CD4-positive, alpha-beta T cell treated with Interleukin-2 at 100 ng/mL for 4 hours (primary cell): ENCODE data around the gene EXOC3L4.

Source experiments
- DNase-seq: peaks from one replicate; pipeline ENCODE4 v3.0.0-alpha.2; 2020; ENCODE audit warnings: low spot score

The EXOC3L4 gene

DNA sequence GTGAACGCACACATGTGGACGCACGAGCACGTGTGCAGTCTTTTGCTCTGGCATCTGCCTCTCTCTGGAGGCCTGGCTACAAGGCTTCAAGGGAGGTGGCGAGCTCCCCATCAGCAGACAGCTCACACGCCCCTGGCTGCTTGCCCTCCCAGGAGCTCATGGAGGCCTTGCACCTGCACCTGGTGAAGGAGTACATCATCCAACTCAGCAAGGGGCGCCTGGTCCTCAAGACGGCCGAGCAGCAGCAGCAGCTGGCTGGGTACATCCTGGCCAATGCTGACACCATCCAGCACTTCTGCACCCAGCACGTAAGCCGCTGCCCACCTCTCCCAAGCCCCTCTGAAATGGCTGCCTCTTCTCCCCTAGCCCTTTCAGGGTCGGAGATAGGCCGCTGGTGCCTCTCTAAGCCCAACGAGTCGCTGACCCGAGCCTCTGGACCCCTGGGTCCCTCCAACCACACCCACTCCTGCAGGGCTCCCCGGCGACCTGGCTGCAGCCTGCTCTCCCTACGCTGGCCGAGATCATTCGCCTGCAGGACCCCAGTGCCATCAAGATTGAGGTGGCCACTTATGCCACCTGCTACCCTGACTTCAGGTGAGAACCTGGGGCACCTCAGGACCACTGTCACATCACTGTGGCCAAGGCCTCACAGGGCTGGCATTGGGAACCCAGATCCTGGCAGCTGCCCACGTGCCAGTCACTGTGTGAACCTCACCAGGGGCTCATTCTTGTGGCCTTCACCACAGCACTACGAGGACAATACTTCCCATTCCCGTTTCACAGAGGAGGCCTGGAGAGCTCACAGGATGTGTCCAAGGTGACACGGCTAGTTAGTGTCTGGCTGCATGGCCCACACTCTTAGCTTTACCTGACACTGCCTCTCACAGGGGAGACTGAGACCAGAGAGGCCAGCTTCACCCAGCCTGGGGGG, 39.0 kb downstream of the EXOC3L4 start:
- no peak for DNase-seq

DNA sequence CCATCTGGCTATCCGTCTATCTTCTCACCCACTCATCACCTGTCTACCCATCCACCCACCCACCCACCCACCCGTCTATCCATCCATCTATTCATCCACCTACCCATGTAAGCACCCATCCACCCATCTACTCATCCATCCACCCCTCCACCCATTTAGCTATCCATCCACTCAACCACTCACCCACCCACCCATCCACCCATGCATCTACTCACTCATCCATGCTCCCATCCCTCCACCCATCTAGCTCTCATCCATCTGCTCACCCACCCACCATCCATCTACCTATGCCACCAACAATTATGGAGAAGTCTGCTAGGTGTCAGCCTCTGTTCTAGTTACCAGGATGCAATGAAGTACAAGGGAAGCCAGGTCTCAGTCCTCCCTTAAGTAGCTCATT, 39.9 kb downstream of the EXOC3L4 start:
- DNase-seq: no peak

DNA sequence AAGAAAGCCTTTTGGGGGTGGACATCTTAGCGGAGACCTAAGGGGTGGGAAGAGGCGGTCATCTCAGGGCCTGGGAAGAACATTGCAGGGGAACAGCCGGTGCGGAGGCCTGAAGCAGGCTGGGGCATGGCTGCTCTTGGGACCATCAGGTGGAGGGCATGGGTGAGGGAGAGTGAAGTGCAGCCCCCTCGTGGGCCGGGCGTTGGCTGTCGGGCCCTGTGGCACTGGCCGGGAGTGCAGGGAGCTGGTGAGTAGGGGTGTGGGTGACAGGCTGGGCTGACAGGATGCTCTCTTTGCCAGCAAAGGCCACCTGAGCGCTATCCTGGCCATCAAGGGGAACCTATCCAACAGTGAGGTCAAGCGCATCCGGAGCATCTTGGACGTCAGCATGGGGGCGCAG, 40.4 kb downstream of the EXOC3L4 start:
- no peak for DNase-seq

GRCh38 chr14:103135333-103136260, 41.1 kb downstream of the EXOC3L4 start:
- no peak for DNase-seq

- DNase-seq: no peak
These were observed 42.1 kb downstream of the EXOC3L4 start for GRCh38 chr14:103136388-103137271.

- no peak for DNase-seq
These were observed 43.3 kb downstream of the EXOC3L4 start for GRCh38 chr14:103137689-103138300.

- DNase-seq: no peak
These were observed 44.0 kb downstream of the EXOC3L4 start for GRCh38 chr14:103138301-103139131.

- no peak for DNase-seq
These were observed 44.9 kb downstream of the EXOC3L4 start for GRCh38 chr14:103139132-103140025.

GRCh38 chr14:103140316-103141109, 46.0 kb downstream of the EXOC3L4 start:
- no peak for DNase-seq

DNA sequence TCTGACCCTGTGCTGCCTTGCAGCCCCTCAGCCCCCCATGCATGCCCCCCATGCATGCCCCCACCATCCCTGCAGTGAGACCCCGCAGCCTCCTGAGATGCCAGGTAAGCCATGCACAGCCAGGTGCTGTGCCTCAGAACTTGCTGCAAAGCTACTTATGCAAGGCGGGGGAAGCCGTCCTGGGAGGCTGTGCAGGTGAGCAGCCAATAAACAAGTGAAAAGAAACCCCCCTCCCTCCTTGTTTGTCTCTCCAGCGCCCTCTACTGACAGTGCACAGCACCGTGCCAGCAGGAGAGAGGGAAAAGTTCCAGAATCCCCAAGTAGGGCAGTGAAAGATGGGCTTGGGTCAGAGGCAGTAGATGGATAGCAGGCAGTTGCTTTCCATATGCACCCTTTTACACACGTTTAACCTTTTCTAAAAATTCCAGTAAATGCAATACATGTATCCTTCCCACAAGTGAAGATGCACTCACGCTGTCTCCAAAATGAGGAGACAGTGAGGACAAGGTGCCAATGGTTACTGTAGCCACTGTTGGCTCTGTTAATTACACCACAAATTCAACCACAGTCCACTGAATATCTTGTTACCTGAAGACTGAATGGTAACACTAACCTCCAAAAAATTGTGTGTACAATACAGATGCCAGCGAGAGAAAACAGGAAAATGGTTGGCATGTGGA, 46.7 kb downstream of the EXOC3L4 start:
- DNase-seq: no peak

DNA sequence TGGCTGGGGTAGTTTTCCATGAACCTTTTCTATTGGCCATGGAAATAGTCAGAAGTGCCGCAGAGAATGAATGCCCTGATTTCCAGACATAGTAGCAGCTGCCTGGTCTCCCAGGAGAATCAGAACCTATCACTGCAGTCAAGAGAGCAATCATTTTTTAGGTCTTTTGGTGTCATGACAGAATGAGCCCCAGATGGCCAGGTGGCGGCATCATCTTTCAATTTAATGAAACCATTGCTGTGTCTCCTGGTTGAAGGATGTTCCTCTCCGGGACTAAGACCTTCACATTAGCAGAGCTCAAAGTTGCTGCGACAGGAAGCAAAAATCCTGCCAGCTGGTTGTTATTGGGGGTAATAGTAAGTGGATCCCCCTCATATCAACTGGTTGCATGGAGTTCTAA, 47.5 kb downstream of the EXOC3L4 start:
- no peak for DNase-seq

DNA sequence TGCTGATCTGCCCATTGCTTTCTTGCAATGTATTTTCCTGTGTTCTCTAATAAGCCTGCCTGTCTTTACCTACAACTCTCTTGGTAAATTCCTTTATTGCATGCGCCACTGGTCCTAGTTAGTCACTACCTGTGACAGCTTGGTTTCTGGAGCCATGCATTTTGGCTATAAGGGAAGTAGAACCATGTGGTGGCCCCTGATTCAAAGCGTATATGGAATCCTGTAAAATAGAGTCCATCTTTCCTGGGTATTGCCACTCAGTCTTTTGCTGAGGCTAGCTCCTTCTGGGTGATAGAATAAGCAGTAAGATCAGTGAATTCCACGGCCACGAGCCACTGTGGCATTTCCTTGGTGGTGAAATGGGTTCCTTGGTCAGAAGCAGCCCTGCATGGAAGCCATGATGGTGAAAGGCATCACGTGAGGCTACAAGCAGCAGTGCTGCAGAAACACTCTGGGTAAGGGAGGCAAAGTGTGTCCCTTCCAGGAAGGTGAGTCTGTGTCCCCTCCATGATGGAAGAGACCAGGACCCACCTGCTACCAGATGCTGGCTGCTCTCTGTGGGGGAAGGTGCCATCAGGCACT, 48.3 kb downstream of the EXOC3L4 start:
- no peak for DNase-seq

GRCh38 chr14:103143506-103143905, 49.0 kb downstream of the EXOC3L4 start:
- DNase-seq: no peak

DNA sequence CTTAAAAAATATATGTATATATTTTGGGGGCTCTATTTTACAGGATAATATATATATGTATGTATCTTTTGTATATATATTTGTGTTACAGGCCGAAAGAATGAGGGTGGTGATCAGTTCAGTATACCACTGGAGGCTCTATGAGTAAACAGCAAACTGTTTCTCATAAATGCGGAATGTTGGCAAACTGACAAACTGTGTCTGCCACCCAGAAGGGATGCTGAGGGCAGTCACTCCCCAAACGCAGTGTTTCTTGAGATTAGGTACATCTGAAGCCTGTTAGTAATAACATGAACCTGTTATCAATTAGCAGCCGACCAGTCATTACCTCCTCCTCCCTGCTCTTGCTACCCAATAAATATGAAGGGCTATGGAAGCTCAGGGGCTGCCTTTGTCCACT, 49.6 kb downstream of the EXOC3L4 start:
- DNase-seq: no peak

DNA sequence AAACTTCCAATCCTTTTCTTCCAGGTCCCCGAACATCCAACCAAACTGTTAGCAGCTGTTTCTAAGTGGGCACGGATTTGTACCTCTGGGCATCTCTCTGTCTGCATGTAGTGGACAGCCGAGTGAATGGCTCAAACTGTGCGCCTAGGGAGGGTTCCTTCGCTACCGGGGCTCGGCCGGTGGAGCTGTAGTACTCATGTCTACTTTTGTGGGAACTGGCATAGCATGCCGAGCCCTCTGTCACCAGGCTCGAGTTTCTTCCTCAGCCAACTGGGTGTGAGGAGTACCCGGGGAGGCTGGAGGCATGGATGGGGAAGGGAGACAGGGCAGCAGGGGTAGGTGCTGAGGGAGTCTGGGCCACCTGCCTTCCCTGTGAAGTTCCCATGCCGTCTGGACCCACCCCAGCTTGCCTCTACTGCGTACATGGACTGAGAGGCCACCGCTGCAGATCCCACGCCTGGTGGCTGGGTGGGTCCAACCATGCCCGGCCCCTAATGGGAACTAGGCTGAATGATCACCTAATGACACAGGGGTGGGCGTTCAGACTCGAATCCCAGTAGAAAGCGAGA, 51.7 kb downstream of the EXOC3L4 start:
- no peak for DNase-seq

DNA sequence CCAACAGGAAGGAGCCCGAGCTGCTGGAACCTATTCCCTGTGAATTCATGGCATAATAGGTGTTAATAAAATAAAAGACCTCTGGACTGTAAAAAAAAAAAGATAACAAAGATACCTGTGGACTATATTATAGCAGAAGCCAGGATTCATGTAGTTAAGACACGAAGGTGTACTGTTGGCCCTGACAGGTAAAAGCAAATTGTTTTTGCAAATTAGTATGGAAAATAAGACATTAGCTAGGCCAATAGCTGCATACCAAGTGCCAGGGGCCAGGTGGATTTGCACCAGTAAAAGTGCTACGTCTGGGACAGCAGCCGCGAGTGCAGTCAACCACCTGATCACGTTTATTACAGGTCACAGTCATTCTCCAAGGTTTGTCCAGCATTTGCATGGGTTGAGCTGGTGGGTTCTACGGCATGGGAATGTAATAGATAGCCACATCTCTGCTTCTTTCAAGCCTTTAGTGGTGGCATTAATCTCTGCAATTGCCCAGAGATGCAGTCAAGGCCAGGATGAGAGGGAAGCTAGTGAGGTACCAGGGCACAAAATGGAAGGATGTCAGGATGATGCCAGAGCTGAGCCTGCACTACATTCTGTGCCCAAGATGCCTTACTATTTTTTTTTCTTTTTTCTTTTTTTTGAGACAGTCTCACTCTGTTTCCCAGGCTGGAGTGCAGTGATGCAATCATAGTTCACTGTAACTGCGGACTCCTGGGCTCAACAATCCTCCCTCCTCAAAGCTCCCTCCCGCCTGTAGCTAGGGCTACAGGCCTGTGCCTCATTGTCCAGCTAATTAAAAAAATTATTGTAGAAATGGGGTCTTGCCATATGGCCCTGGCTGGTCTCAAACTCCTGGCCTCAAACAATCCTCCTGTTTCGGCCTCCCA, 55.1 kb downstream of the EXOC3L4 start:
- no peak for DNase-seq
